OCI-LY3 (cell line): ENCODE measurements around the gene ENTPD2.

Experiments used
- EZH2phosphoT487 ChIP-seq: fragments of 200-600 bp; shearing (Covaris generic); IDR thresholded peaks from 2 replicates; pipeline ENCODE4 v1.6.1; 2018; ENCODE audit warnings: antibody characterized with exemption, mixed run types, low read depth
- TF ChIP-seq, protein P1 (sequence below): fragments of 200-600, 300-600 bp; sonication (generic); IDR thresholded peaks from 2 replicates; pipeline ENCODE4 v1.5.1; 2014; ENCODE audit warnings: antibody characterized with exemption, low read length, low read depth

DNA sequence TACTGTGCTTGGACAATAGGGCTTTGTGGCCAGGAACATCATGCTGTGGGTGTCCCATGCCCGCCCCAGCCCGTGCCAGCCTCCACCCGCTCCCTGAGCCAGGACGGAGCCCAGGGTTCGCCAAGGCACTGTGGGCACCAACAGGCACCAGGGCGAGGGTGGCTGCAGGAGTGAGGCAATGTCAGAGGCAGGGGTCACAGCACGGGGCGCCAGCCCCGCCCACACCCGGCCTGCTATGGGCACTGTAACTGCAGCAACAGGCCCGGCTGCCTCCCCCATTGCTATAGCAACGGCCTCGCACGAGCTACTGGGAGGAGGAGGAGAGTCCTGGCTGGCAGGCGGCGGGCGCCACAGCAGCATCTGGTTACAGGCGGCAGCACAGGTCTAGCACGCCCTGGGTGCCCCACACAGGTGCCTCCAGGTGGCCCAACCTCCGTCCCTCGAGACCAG is 28.3 kb downstream of the ENTPD2 start:
- TF ChIP-seq, protein P1, sequence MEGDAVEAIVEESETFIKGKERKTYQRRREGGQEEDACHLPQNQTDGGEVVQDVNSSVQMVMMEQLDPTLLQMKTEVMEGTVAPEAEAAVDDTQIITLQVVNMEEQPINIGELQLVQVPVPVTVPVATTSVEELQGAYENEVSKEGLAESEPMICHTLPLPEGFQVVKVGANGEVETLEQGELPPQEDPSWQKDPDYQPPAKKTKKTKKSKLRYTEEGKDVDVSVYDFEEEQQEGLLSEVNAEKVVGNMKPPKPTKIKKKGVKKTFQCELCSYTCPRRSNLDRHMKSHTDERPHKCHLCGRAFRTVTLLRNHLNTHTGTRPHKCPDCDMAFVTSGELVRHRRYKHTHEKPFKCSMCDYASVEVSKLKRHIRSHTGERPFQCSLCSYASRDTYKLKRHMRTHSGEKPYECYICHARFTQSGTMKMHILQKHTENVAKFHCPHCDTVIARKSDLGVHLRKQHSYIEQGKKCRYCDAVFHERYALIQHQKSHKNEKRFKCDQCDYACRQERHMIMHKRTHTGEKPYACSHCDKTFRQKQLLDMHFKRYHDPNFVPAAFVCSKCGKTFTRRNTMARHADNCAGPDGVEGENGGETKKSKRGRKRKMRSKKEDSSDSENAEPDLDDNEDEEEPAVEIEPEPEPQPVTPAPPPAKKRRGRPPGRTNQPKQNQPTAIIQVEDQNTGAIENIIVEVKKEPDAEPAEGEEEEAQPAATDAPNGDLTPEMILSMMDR: no peak
- TF ChIP-seq EZH2phosphoT487: no peak
